GM10847 (cell line): ENCODE results near the gene KRTAP13-3.

Source experiments
- POLR2A ChIP-seq: IDR thresholded peaks from 2 replicates; pipeline ENCODE4 v1.6.1; 2011; ENCODE audit not compliant: insufficient read length; ENCODE audit errors: extremely low read depth

KRTAP13-3 gene

GRCh38 chr21:30391492-30392025 lies 34.2 kb downstream of the KRTAP13-3 start:
- TF ChIP-seq POLR2A, result no peak

DNA sequence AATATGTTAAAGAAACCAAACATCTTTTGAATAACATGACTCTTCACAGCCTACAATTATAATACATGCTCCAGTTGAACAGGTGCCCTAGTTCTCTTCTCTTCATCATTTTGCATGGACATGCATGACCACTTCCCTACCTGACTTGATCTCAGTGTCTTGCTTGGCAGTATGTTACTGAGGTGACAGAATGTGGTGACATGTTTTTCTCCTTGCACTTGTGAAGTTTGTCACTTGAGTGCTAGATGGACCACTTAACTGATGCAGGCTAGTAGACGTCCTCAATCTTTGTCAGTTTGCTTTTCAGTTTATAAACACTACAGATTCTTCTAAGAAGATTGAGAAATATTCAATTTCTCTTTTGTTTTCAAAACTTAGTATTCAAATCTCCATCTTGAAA lies 43.5 kb downstream of the KRTAP13-3 start:
- no peak for TF ChIP-seq POLR2A
